HG02588 (cell line): ENCODE measurements around the gene SSBP3.

Experiments
- ATAC-seq: cut with Tn5 transposase; IDR thresholded peaks from one replicate; pipeline ENCODE4 v1.9.1; 2021; ENCODE audit warnings: mild to moderate bottlenecking, moderate library complexity; ENCODE audit not compliant: unreplicated experiment

The SSBP3 gene

GRCh38 chr1:54312796-54313316, 93.3 kb downstream of the SSBP3 start:
- ATAC-seq, result no peak

- ATAC-seq, result no peak
Observed at GRCh38 chr1:54311506-54311905, 94.7 kb downstream of the SSBP3 start.

GRCh38 chr1:54310439-54311328, 95.5 kb downstream of the SSBP3 start:
- ATAC-seq, result no peak

GRCh38 chr1:54309631-54310366, 96.4 kb downstream of the SSBP3 start:
- no peak for ATAC-seq

GRCh38 chr1:54307305-54307704, 98.9 kb downstream of the SSBP3 start:
- ATAC-seq, result no peak

- ATAC-seq, result no peak
Observed at GRCh38 chr1:54305906-54306514, 100.2 kb downstream of the SSBP3 start.

- ATAC-seq, result no peak
Observed at GRCh38 chr1:54304518-54304917, 101.7 kb downstream of the SSBP3 start.

- no peak for ATAC-seq
Observed at GRCh38 chr1:54302951-54303843, 103.0 kb downstream of the SSBP3 start.

GRCh38 chr1:54302549-54302948, 103.6 kb downstream of the SSBP3 start:
- no peak for ATAC-seq

GRCh38 chr1:54301497-54301896, 104.7 kb downstream of the SSBP3 start:
- no peak for ATAC-seq

GRCh38 chr1:54300401-54300800, 105.8 kb downstream of the SSBP3 start:
- ATAC-seq, result no peak

- ATAC-seq, result no peak
Observed at GRCh38 chr1:54299037-54299436, 107.2 kb downstream of the SSBP3 start.

- ATAC-seq, result no peak
Observed at GRCh38 chr1:54298284-54299033, 107.7 kb downstream of the SSBP3 start.

GRCh38 chr1:54297596-54298283, 108.5 kb downstream of the SSBP3 start:
- ATAC-seq, result no peak

GRCh38 chr1:54296666-54297065, 109.5 kb downstream of the SSBP3 start:
- no peak for ATAC-seq

GRCh38 chr1:54294887-54295286, 111.3 kb downstream of the SSBP3 start:
- ATAC-seq, result no peak

GRCh38 chr1:54292002-54292911, 113.9 kb downstream of the SSBP3 start:
- ATAC-seq, result no peak
